Astrocyte (in vitro differentiated cells and primary cell): Measurements from ENCODE around the gene SMAD1.

Experiments used
- CTCF ChIP-seq: IDR thresholded peaks from 2 replicates; pipeline ENCODE4 v1.5.1; 2011; ENCODE audit warnings: low read depth, mild to moderate bottlenecking, inconsistent platforms, low read length, moderate library complexity; ENCODE audit not compliant: insufficient read depth
- EZH2 ChIP-seq: IDR thresholded peaks from 2 replicates; pipeline ENCODE4 v1.6.1; 2012; ENCODE audit warnings: mild to moderate bottlenecking, low read length, inconsistent platforms; ENCODE audit not compliant: insufficient read depth

DNA sequence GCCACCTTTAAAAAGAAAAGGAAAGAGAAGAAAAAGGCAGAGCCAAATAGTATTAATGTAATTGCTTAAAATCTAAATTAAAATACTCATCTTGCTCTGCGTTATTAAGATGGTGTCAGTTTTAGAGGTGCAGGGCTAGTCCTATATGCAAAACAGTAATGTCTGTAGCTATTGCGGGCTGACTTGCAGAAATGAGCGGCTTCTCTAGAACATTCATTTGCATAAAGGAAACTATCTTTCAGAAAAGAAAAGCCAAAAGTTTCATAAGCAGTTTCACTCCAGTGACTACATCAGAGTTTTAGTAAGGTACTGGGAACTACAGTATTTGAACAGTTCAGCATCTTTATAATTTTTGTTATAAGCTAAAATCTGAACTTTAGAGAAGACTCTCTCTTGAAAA lies 6.0 kb downstream of the SMAD1 start:
- TF ChIP-seq EZH2, result no peak
- no peak for TF ChIP-seq CTCF
